Liver (tissue), 9 donors: ENCODE measurements around the gene CYP3A7. TPM values are rescaled to one million over a fixed set of nuclear protein-coding genes. Genes with fewer than 3 reads are reported as not detected.

Experiments used
- DNase-seq: peaks from one replicate; pipeline ENCODE4 v3.0.0-alpha.2; 2017; ENCODE audit warnings: low spot score
- H3K27ac ChIP-seq, 2 donors: one replicate each; pipeline ENCODE4 v1.7.0; 2013; ENCODE audit warnings: inconsistent platforms in 2 of 2, low read length in 2 of 2, control low read depth in 1 of 2, low read depth in 1 of 2, mild to moderate bottlenecking in 1 of 2
- H3K27me3 ChIP-seq, 4 donors: one replicate each; pipeline versions ENCODE4 v1.6.1 to v1.7.0; 2013; ENCODE audit warnings: low read length in 3 of 4, inconsistent platforms in 1 of 4, mild to moderate bottlenecking in 1 of 4, moderate library complexity in 1 of 4; ENCODE audit not compliant: control insufficient read depth in 4 of 4, insufficient read depth in 4 of 4
- H3K36me3 ChIP-seq, 4 donors: one replicate each; pipeline versions ENCODE4 v1.6.1 to v1.7.0; 2013; ENCODE audit warnings: low read length in 3 of 4, mild to moderate bottlenecking in 3 of 4, low read depth in 1 of 4, moderate library complexity in 1 of 4; ENCODE audit not compliant: control insufficient read depth in 4 of 4, insufficient read depth in 3 of 4
- H3K4me1 ChIP-seq, 4 donors: one replicate each; pipeline versions ENCODE4 v1.6.1 to v1.7.0; 2013; ENCODE audit warnings: low read length in 3 of 4, mild to moderate bottlenecking in 3 of 4, moderate library complexity in 1 of 4; ENCODE audit not compliant: control insufficient read depth in 4 of 4, insufficient read depth in 4 of 4
- H3K4me3 ChIP-seq, 3 donors: one replicate each; pipeline versions ENCODE4 v1.6.1 to v1.7.0; 2013; ENCODE audit warnings: low read length in 3 of 3, control low read depth in 1 of 3, low read depth in 1 of 3, mild to moderate bottlenecking in 1 of 3
- H3K9ac ChIP-seq, 2 donors: one replicate each; pipeline ENCODE4 v1.7.0; 2013; ENCODE audit warnings: low read length in 2 of 2, mild to moderate bottlenecking in 2 of 2, moderate library complexity in 2 of 2, control low read depth in 1 of 2, low read depth in 1 of 2
- H3K9me3 ChIP-seq, 4 donors: one replicate each; pipeline versions ENCODE4 v1.6.1 to v1.7.0; 2013; ENCODE audit warnings: low read length in 3 of 4; ENCODE audit not compliant: control insufficient read depth in 4 of 4
- ATF3 ChIP-seq: IDR thresholded peaks from 2 replicates; pipeline ENCODE4 v1.6.1; 2016; ENCODE audit warnings: antibody characterized with exemption
- EGR1 ChIP-seq, 2 donors: IDR thresholded peaks; 2 replicates each; pipeline ENCODE4 v1.6.1; 2016 to 2018; ENCODE audit warnings: antibody characterized with exemption in 2 of 2, low read depth in 2 of 2
- FOXA1 ChIP-seq: IDR thresholded peaks from 2 replicates; pipeline ENCODE4 v1.6.1; 2016; ENCODE audit warnings: antibody characterized with exemption
- FOXA2 ChIP-seq: IDR thresholded peaks from 2 replicates; pipeline ENCODE4 v1.6.1; 2016; ENCODE audit warnings: antibody characterized with exemption
- GABPA ChIP-seq, 2 donors: IDR thresholded peaks in 1 of 2; conservative IDR thresholded peaks in 1 of 2; 2 replicates each; pipeline ENCODE4 v1.6.1; 2016; ENCODE audit warnings: antibody characterized with exemption in 2 of 2, mild to moderate bottlenecking in 1 of 2, moderate library complexity in 1 of 2
- HNF4A ChIP-seq, 2 donors: conservative IDR thresholded peaks; 2 replicates each; pipeline ENCODE4 v1.6.1; 2016; ENCODE audit warnings: antibody characterized with exemption in 2 of 2, mild to moderate bottlenecking in 2 of 2
- HNF4G ChIP-seq: IDR thresholded peaks from 2 replicates; pipeline ENCODE4 v1.6.1; 2016; ENCODE audit warnings: antibody characterized with exemption
- JUND ChIP-seq, 2 donors: IDR thresholded peaks; 2 replicates each; pipeline ENCODE4 v1.6.1; 2016; ENCODE audit warnings: antibody characterized with exemption in 2 of 2
- NR2F2 ChIP-seq: IDR thresholded peaks from 2 replicates; pipeline ENCODE4 v1.6.1; 2016; ENCODE audit warnings: antibody characterized with exemption
- RAD21 ChIP-seq, 2 donors: IDR thresholded peaks; 2 replicates each; pipeline ENCODE4 v1.6.1; 2016; ENCODE audit warnings: antibody characterized with exemption in 2 of 2, mild to moderate bottlenecking in 2 of 2
- REST ChIP-seq: IDR thresholded peaks from 2 replicates; pipeline ENCODE4 v1.6.1; 2016; ENCODE audit warnings: antibody characterized with exemption, mild to moderate bottlenecking
- RXRA ChIP-seq, 2 donors: IDR thresholded peaks; 2 replicates each; pipeline ENCODE4 v1.6.1; 2017 to 2018; ENCODE audit warnings: antibody characterized with exemption in 2 of 2, mild to moderate bottlenecking in 1 of 2
- SP1 ChIP-seq: IDR thresholded peaks from 2 replicates; pipeline ENCODE4 v1.6.1; 2018; ENCODE audit warnings: antibody characterized with exemption, mild to moderate bottlenecking
- TAF1 ChIP-seq: conservative IDR thresholded peaks from 2 replicates; pipeline ENCODE4 v1.6.1; 2016; ENCODE audit warnings: antibody characterized with exemption, mild to moderate bottlenecking
- YY1 ChIP-seq: IDR thresholded peaks from 2 replicates; pipeline ENCODE4 v1.6.1; 2016; ENCODE audit warnings: antibody characterized with exemption, mild to moderate bottlenecking
- ZBTB33 ChIP-seq: IDR thresholded peaks from 2 replicates; pipeline ENCODE4 v1.6.1; 2016; ENCODE audit warnings: antibody characterized with exemption
- WGBS: extraction: QIAGEN DNeasy Blood & Tissue Kit; methylation state at CpG from one replicate; pipeline ENCODE4 v1.1.7; 2013; 5-methylcytosine and 5-hydroxymethylcytosine counted together
- polyA plus RNA-seq, 2 donors: library from polyadenylated mRNA; stranded (reverse) in 1 of 2; unstranded in 1 of 2; fragments of 200-250 nt in 1 of 2; fragments of >200 nt in 1 of 2; fragmentation: Nextera tagmentation in 1 of 2; extraction: Ambion mirVana in 1 of 2; gene quantifications; one replicate each; pipeline versions ENCODE4 v1.2.1 to v1.2.3, GENCODE V29; 2013 to 2015
- total RNA-seq, 2 donors: library from RNA; depleted of rRNA; stranded (reverse); fragments of >200 nt; gene quantifications; one replicate each; pipeline ENCODE4 v1.2.3, GENCODE V29; 2014
- TF ChIP-seq, protein P1 (sequence below): IDR thresholded peaks from 2 replicates; pipeline ENCODE4 v1.6.1; 2016; ENCODE audit warnings: antibody characterized with exemption
- TF ChIP-seq, protein P2 (sequence below): fragments of 150-350 bp; IDR thresholded peaks from 2 replicates; pipeline ENCODE4 v1.5.1; 2017; ENCODE audit warnings: improper control_type of control experiment, low read depth, low read length; ENCODE audit not compliant: missing input control
- donor health status: healthy.
- donor health status: healthy.
- donor health status: healthy.
- donor health status: healthy.
- donor health status: healthy.

The CYP3A7 gene
- total and polyA plus RNA-seq, 4 donors = 36.1 to 2,448 (median 83.4) TPM

- Histone ChIP-seq H3K36me3 (peaks cover 0 to 64% (median 20%) of the 10 kb centered on the region in 4 donors), H3K27ac (no peak overlapping the region), H3K4me3 (no peak overlapping the region), H3K9ac (no peak overlapping the region), H3K4me1 (no peaks in the 10 kb centered on the region), H3K27me3 (no peaks in the 10 kb centered on the region), H3K9me3 (no peaks in the 10 kb centered on the region)
- DNase-seq = no peak
- TF ChIP-seq RXRA (IDR thresholded peaks at IDR 0.05) (no peak), HNF4A (conservative IDR thresholded peaks at IDR 0.05) (no peak), REST (no peak), FOXA2 (no peak), TAF1 (no peak), RAD21 (IDR thresholded peaks at IDR 0.05) (no peak), FOXA1 (no peak), SP1 (no peak), GABPA (IDR thresholded peaks at IDR 0.05 in 1 of 2, conservative IDR thresholded peaks at IDR 0.05 in 1 of 2) (no peak), ZBTB33 (no peak), ATF3 (no peak), NR2F2 (no peak), HNF4G (no peak), YY1 (no peak), EGR1 (IDR thresholded peaks at IDR 0.05; ENCODE audit: low read depth in 2 of 2) (no peak), JUND (IDR thresholded peaks at IDR 0.05) (no peak)
- TF ChIP-seq, protein P1, sequence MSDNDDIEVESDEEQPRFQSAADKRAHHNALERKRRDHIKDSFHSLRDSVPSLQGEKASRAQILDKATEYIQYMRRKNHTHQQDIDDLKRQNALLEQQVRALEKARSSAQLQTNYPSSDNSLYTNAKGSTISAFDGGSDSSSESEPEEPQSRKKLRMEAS = no peak
- TF ChIP-seq, protein P2, sequence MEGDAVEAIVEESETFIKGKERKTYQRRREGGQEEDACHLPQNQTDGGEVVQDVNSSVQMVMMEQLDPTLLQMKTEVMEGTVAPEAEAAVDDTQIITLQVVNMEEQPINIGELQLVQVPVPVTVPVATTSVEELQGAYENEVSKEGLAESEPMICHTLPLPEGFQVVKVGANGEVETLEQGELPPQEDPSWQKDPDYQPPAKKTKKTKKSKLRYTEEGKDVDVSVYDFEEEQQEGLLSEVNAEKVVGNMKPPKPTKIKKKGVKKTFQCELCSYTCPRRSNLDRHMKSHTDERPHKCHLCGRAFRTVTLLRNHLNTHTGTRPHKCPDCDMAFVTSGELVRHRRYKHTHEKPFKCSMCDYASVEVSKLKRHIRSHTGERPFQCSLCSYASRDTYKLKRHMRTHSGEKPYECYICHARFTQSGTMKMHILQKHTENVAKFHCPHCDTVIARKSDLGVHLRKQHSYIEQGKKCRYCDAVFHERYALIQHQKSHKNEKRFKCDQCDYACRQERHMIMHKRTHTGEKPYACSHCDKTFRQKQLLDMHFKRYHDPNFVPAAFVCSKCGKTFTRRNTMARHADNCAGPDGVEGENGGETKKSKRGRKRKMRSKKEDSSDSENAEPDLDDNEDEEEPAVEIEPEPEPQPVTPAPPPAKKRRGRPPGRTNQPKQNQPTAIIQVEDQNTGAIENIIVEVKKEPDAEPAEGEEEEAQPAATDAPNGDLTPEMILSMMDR = no peak
- WGBS = 92% methylated on average over 7 of the region's 7 CpGs
Observed at GRCh38 chr7:99762680-99763327, 27.8 kb upstream of the CYP3A7 start.
